ENCODE data around the gene MRPL14. TPM values are rescaled to one million over a fixed set of nuclear protein-coding genes. Genes with fewer than 3 reads are reported as not detected.
"Not testable (repeated sequence)": the region's sequence is repeated elsewhere in the genome, so short reads cannot be mapped to it uniquely, and the experiment has no call there.

Gene MRPL14
- polyA plus RNA-seq, 3 donors, result 40.6 to 54.9 (median 44.4) TPM

DNA sequence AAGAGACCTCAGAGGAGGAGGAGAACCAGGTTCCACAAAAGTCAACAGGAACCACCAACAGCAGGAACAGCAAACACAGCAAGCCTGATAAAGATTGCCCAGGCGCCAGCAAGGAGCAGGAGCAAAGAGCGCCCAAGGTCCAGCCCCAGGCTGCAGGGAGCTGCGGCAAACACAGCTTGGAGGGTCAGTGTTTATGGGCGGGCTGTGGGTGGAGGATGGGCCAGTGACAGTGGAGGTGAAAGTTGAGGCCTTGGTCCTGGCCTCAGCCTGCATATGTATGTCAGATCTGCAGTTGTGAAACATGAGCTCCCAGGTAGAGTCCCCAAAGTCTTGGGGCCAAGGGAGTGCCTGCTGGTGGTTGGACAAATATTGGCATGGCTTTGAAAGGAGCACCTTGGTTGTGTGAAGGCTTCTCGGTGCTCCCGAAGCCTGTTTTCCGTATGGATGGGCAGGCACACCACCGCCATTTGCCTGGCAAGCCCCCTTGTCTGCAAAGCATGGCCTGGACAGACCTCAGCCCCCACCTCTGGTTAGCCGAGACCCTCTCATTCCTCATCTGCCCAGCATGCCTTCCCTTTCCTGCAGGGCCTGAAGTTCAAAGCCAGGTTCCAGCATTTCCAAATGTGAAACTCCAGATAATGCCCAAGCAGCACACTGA lies 29.4 kb upstream of the MRPL14 start:
- no peak for DNase-seq (ENCODE audit: extremely low read depth in 1 of 11, low read depth in 9 of 11, low spot score in 4 of 11)

GRCh38 chr6:44154067-44154466 lies 26.8 kb upstream of the MRPL14 start:
- DNase-seq (ENCODE audit: extremely low read depth in 1 of 11, low read depth in 9 of 11, low spot score in 4 of 11), result no peak

DNA sequence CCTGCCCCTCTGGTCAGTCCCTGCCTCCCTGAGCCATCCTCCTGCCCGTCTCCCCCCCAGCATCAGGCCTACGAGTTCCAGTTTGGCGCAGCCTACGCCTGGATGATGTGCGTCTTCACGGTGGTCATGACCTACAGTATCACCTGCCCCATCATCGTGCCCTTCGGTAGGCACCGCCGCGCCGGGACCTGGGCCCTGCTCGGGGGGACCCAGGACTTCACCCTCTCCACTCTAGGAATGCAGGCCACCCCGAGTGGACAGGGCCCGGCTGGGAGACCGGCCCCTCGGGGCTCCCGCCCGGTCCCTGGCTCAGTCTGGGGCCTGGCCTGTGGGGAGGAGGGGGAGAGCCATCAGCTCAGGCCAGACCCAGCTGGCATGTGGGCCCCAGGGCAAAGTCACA lies 25.3 kb upstream of the MRPL14 start:
- DNase-seq (ENCODE audit: extremely low read depth in 1 of 11, low read depth in 9 of 11, low spot score in 4 of 11), result no peak

- no peak for DNase-seq (ENCODE audit: extremely low read depth in 1 of 11, low read depth in 9 of 11, low spot score in 4 of 11)
These were observed 24.8 kb upstream of the MRPL14 start for GRCh38 chr6:44152109-44152461.

GRCh38 chr6:44151348-44152108 lies 24.3 kb upstream of the MRPL14 start:
- DNase-seq (ENCODE audit: extremely low read depth in 1 of 11, low read depth in 9 of 11, low spot score in 4 of 11), result peak in 5 of 11 donors; percentile 34 to 59 (median 46)

GRCh38 chr6:44150317-44150917 lies 23.2 kb upstream of the MRPL14 start:
- no peak for DNase-seq (ENCODE audit: extremely low read depth in 1 of 11, low read depth in 9 of 11, low spot score in 4 of 11)

DNA sequence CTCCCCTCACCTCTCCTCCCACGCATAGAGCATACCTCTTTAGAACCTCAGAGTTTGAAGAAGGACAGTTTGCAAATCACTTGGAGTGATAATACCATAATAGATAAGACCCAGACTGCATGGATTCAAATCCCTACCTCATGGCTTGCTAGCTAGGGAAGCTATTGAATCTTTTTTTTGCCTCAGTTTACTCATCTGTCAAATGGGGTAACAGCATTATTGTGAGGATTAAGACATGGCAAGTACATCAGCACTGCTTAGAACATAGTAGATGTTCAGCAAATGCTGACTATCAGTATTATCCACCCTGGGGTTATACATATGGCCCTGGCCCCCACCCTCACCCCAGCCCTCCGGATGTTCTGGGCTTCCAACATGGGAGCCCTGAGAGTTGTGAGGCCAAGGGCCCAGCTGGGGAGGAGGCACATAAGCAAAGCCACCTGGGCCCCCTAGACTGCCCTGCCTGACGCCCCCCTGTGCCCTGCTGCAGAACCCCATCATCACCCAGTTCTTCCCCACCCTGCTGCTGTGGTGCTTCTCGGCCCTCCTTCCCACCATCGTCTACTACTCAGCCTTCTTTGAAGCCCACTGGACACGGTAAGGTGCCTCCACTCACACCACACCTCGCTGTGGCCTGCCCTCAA lies 22.2 kb upstream of the MRPL14 start:
- DNase-seq (ENCODE audit: extremely low read depth in 1 of 11, low read depth in 9 of 11, low spot score in 4 of 11), result no peak

GRCh38 chr6:44148306-44148705 lies 21.1 kb upstream of the MRPL14 start:
- DNase-seq (ENCODE audit: extremely low read depth in 1 of 11, low read depth in 9 of 11, low spot score in 4 of 11), result no peak

DNA sequence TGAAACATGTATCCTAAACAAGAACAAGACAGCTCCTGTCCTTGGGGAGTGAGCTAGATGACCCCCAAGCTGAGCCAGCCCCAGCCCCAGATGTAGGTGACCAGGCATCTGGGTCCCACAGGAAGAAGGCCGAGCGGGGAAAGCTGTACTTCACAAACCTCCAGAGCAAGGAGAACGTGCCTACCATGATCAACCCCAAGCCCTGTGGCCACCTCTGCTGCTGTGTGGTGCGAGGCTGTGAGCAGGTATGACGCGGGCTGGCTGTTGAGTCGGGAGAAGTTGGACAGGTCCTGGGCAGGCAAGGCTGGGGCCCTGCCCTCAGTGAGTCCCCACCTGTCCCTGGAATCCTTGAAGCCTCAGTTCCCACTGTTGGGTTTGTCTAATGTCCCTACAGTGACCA lies 20.0 kb upstream of the MRPL14 start:
- DNase-seq (ENCODE audit: extremely low read depth in 1 of 11, low read depth in 9 of 11, low spot score in 4 of 11), result no peak

DNA sequence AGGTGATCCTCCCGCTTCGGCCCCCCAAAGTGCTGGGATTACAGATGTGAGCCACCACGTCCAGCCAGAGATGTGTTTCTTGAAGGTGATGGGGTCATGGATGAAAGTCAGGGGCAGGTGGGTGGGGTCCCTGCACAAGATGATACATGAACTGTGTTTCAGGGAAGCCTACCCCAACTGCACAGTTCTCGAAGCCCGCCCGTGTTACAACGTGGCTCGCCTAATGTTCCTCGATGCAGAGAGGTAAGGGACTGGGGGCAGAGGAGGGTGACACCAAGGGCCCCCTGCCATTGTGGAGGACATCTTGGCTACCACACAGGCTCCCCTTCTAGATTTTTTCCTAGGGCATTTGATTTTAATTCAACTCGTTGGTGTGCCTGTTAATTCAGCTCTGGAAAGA lies 19.4 kb upstream of the MRPL14 start:
- no peak for DNase-seq (ENCODE audit: extremely low read depth in 1 of 11, low read depth in 9 of 11, low spot score in 4 of 11)

- no peak for DNase-seq (ENCODE audit: extremely low read depth in 1 of 11, low read depth in 9 of 11, low spot score in 4 of 11)
These were observed 18.6 kb upstream of the MRPL14 start for GRCh38 chr6:44145839-44146238.

DNA sequence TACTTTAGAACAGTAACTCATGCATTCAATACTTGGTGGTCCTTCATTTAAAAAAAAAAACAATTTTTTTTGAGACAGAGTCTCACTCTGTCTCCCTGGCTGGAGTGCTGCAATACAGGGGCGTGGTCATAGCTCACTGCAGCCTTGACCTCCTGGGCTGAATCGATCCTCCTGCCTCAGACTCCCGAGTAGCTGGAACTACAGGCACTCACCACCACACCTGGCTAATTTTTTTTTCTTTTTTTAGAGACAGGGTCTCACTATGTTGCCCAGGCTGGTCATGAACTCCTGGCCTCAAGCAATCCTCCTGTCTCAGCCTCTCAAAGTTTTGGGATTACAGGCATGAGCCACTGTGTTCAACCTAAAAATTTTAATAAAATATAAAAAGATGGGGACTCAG lies 17.3 kb upstream of the MRPL14 start:
- not testable (repeated sequence) for DNase-seq (ENCODE audit: extremely low read depth in 1 of 11, low read depth in 9 of 11, low spot score in 4 of 11)

GRCh38 chr6:44143731-44144130 lies 16.5 kb upstream of the MRPL14 start:
- no peak for DNase-seq (ENCODE audit: extremely low read depth in 1 of 11, low read depth in 9 of 11, low spot score in 4 of 11)

DNA sequence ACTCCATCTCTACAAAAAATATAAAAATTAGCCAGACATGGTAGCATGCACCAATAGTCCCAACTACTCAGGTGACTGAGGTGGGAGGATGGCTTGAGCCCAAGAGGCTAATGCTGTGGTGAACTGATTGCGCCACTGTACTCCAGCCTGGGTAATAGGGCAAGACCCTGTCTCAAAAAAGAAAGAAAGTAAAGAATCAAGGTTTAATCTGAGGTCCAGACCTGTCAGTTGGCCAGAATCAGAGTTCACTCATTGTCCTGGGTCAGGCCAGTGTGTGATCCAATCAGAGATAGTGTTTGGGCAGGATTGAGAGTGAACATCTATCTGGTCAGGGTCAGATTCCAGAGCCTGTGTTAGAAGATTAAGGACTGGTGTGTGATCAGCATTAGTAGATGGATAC lies 15.6 kb upstream of the MRPL14 start:
- no peak for DNase-seq (ENCODE audit: extremely low read depth in 1 of 11, low read depth in 9 of 11, low spot score in 4 of 11)

DNA sequence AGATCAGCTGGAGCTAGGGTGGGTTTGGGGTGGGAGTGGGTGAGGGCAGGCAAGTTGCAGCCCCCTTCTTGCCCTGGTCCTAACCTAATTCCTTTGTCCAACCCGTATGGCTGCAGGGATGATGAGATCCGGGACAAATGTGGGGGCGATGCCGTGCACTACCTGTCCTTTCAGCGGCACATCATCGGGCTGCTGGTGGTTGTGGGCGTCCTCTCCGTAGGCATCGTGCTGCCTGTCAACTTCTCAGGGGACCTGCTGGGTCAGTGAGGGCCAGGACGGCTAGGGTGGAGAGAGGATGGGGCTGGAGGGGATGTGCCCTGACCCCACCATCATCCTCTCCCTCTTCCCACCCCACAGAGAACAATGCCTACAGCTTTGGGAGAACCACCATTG lies 12.1 kb upstream of the MRPL14 start:
- no peak for DNase-seq (ENCODE audit: extremely low read depth in 1 of 11, low read depth in 9 of 11, low spot score in 4 of 11)

GRCh38 chr6:44138717-44139350 lies 11.6 kb upstream of the MRPL14 start:
- no peak for DNase-seq (ENCODE audit: extremely low read depth in 1 of 11, low read depth in 9 of 11, low spot score in 4 of 11)

- no peak for DNase-seq (ENCODE audit: extremely low read depth in 1 of 11, low read depth in 9 of 11, low spot score in 4 of 11)
These were observed 8.6 kb upstream of the MRPL14 start for GRCh38 chr6:44135875-44136274.

- peak in 1 of 11 donors; percentile 31 for DNase-seq (ENCODE audit: extremely low read depth in 1 of 11, low read depth in 9 of 11, low spot score in 4 of 11)
These were observed 8.0 kb upstream of the MRPL14 start for GRCh38 chr6:44135173-44135758.

DNA sequence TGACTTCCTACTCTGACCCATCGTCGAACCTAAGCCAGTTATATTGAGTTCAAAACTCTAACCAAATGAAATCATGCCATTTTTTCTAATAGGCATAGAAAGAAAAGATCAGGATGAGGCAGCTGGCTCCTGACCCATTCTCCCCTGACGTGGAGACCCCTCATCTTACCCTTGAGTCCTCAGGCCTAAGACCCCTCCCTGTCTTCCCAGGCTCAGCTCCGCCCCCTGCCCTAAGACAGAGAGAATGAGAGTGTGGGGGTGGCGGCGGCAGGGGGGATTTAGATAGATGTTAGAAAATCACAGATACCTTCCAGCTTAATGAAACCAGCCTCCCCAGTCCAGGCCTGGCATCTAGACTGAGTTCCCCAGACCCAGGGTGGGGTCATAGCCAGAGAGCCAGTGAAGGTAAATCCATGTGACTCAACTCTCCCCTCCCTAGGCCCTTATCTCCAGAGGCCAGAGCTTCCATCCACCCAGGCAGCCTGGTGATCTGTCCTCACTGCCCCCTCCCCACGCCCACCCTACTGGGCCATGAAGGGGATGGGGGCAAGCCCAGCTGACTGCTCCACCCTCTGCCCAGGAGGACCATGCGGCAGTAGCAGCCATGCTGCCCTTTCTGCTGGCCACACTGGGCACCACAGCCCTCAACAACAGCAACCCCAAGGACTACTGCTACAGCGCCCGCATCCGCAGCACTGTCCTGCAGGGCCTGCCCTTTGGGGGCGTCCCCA lies 6.9 kb upstream of the MRPL14 start:
- no peak for DNase-seq (ENCODE audit: extremely low read depth in 1 of 11, low read depth in 9 of 11, low spot score in 4 of 11)

Measured in renal cortex interstitium (tissue), 11 donors.